Measurements from ENCODE around the gene CLDN12.
A peak's percentile ranks its signal among the peaks of the same experiment; 100 is the strongest.
"Not testable (repeated sequence)": the region's sequence is repeated elsewhere in the genome, so short reads cannot be mapped to it uniquely, and the experiment has no call there.

The CLDN12 gene

GRCh38 chr7:90445633-90446032 is 42.4 kb downstream of the CLDN12 start:
- DNase-seq = no peak

- no peak for DNase-seq
These were observed 43.1 kb downstream of the CLDN12 start for GRCh38 chr7:90446137-90446899.

GRCh38 chr7:90453259-90453891 is 50.1 kb downstream of the CLDN12 start:
- DNase-seq = no peak

GRCh38 chr7:90453931-90454330 is 50.7 kb downstream of the CLDN12 start:
- no peak for DNase-seq

GRCh38 chr7:90455163-90456030 is 52.1 kb downstream of the CLDN12 start:
- DNase-seq = peak; percentile 48

DNA sequence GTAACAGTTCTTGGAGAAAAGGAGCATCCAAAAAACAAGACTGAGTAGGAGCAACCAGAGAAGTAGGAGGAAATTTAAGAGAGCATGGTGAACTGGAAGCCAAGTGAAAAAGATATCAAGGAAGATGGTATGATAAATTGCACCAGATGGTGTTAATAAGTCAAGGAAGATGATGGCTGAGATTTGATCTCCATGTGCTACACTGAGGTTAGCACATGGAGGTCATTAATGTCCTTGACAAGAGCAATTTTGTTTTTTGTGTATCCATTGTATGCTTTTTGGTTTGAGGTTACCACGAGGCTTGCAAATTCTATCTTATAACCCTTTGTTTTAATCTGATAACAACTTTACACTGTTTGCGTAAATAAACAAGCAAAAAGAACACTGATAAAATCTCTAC is 54.8 kb downstream of the CLDN12 start:
- no peak for DNase-seq

GRCh38 chr7:90459888-90460287 is 56.6 kb downstream of the CLDN12 start:
- no peak for DNase-seq

GRCh38 chr7:90461219-90461618 is 58.0 kb downstream of the CLDN12 start:
- no peak for DNase-seq

- not testable (repeated sequence) for DNase-seq
These were observed 59.9 kb downstream of the CLDN12 start for GRCh38 chr7:90463151-90463628.

Measured in NCI-H2029 treated with DMSO at 0.1 percent for 48 hours (cell line).